Stomach smooth muscle (tissue), 2 donors: ENCODE measurements around the gene ARHGAP40.

ENCODE experiments used
- H3K27ac ChIP-seq: one replicate; pipeline ENCODE4 v1.7.0; 2013; ENCODE audit warnings: mild to moderate bottlenecking, low read length, inconsistent platforms
- H3K27me3 ChIP-seq, 2 donors: one replicate each; pipeline ENCODE4 v1.7.0; 2013; ENCODE audit warnings: low read length in 2 of 2; ENCODE audit not compliant: insufficient read depth in 2 of 2, control insufficient read depth in 1 of 2
- H3K36me3 ChIP-seq, 2 donors: one replicate each; pipeline ENCODE4 v1.7.0; 2013; ENCODE audit warnings: low read length in 2 of 2; ENCODE audit not compliant: control insufficient read depth in 2 of 2, insufficient read depth in 2 of 2
- H3K4me1 ChIP-seq: one replicate; pipeline ENCODE4 v1.7.0; 2013; ENCODE audit warnings: low read length; ENCODE audit not compliant: control insufficient read depth, insufficient read depth
- H3K4me3 ChIP-seq, 2 donors: one replicate each; pipeline ENCODE4 v1.7.0; 2013; ENCODE audit warnings: low read length in 2 of 2
- H3K9ac ChIP-seq, 2 donors: one replicate each; pipeline ENCODE4 v1.7.0; 2013; ENCODE audit warnings: low read length in 2 of 2, mild to moderate bottlenecking in 1 of 2
- H3K9me3 ChIP-seq, 2 donors: one replicate each; pipeline ENCODE4 v1.7.0; 2013; ENCODE audit warnings: low read length in 2 of 2; ENCODE audit not compliant: control insufficient read depth in 2 of 2
- donor health status: healthy.
- donor health status: Pancreatic carcinoma.

Gene ARHGAP40

GRCh38 chr20:38674765-38675133 lies 73.1 kb downstream of the ARHGAP40 start:
- Histone ChIP-seq H3K4me3 (no peak overlapping the region), H3K36me3 (no peaks in the 10 kb centered on the region), H3K27me3 (peaks cover 47 to 50% of the 10 kb centered on the region in 2 donors), H3K9ac (no peak overlapping the region), H3K4me1 (peaks cover 8% of the 10 kb centered on the region), H3K9me3 (no peaks in the 10 kb centered on the region), H3K27ac (no peak overlapping the region)

GRCh38 chr20:38676576-38676975 lies 75.0 kb downstream of the ARHGAP40 start:
- H3K9ac ChIP-seq: no peak overlapping the region
- H3K4me1 ChIP-seq: peaks cover 8% of the 10 kb centered on the region
- no peak overlapping the region for H3K4me3 ChIP-seq
- no peaks in the 10 kb centered on the region for H3K36me3 ChIP-seq
- H3K27me3 ChIP-seq: peaks cover 36 to 37% of the 10 kb centered on the region in 2 donors
- no peak overlapping the region for H3K27ac ChIP-seq
- H3K9me3 ChIP-seq: no peaks in the 10 kb centered on the region

GRCh38 chr20:38680500-38681306 lies 79.1 kb downstream of the ARHGAP40 start:
- Histone ChIP-seq H3K9me3 (no peaks in the 10 kb centered on the region), H3K4me1 (no peaks in the 10 kb centered on the region), H3K36me3 (no peaks in the 10 kb centered on the region), H3K27ac (no peak overlapping the region), H3K9ac (no peak overlapping the region), H3K27me3 (peaks cover 7 to 17% of the 10 kb centered on the region in 2 donors), H3K4me3 (no peak overlapping the region)

GRCh38 chr20:38685271-38685670 lies 83.7 kb downstream of the ARHGAP40 start:
- Histone ChIP-seq H3K27me3 (peaks cover 7 to 15% of the 10 kb centered on the region in 2 donors), H3K9ac (no peak overlapping the region), H3K4me3 (no peak overlapping the region), H3K27ac (no peak overlapping the region), H3K36me3 (no peaks in the 10 kb centered on the region), H3K4me1 (no peaks in the 10 kb centered on the region), H3K9me3 (no peaks in the 10 kb centered on the region)

- H3K9ac ChIP-seq: no peak overlapping the region
- no peaks in the 10 kb centered on the region for H3K4me1 ChIP-seq
- H3K27me3 ChIP-seq: peaks cover 7 to 15% of the 10 kb centered on the region in 2 donors
- H3K27ac ChIP-seq: no peak overlapping the region
- H3K4me3 ChIP-seq: no peak overlapping the region
- H3K36me3 ChIP-seq: no peaks in the 10 kb centered on the region
- H3K9me3 ChIP-seq: no peaks in the 10 kb centered on the region
Measured at GRCh38 chr20:38685853-38686473, 84.4 kb downstream of the ARHGAP40 start.

GRCh38 chr20:38692436-38693411 lies 91.1 kb downstream of the ARHGAP40 start:
- no peaks in the 10 kb centered on the region for H3K36me3 ChIP-seq
- H3K9ac ChIP-seq: no peak overlapping the region
- no peak overlapping the region for H3K27ac ChIP-seq
- no peaks in the 10 kb centered on the region for H3K9me3 ChIP-seq
- H3K27me3 ChIP-seq: peaks cover 0 to 5% of the 10 kb centered on the region in 2 donors
- no peaks in the 10 kb centered on the region for H3K4me1 ChIP-seq
- no peak overlapping the region for H3K4me3 ChIP-seq

- Histone ChIP-seq H3K9ac (no peak overlapping the region), H3K4me1 (no peaks in the 10 kb centered on the region), H3K27me3 (peaks cover 0 to 15% of the 10 kb centered on the region in 2 donors), H3K36me3 (no peaks in the 10 kb centered on the region), H3K9me3 (peaks cover 0 to under 1% of the 10 kb centered on the region in 2 donors), H3K27ac (no peak overlapping the region), H3K4me3 (no peak overlapping the region)
Measured at GRCh38 chr20:38697306-38697705, 95.7 kb downstream of the ARHGAP40 start.

GRCh38 chr20:38698541-38698940 lies 96.9 kb downstream of the ARHGAP40 start:
- H3K4me3 ChIP-seq: no peak overlapping the region
- no peaks in the 10 kb centered on the region for H3K4me1 ChIP-seq
- no peak overlapping the region for H3K27ac ChIP-seq
- H3K9ac ChIP-seq: no peak overlapping the region
- H3K9me3 ChIP-seq: peaks cover 0 to 4% of the 10 kb centered on the region in 2 donors
- H3K36me3 ChIP-seq: no peaks in the 10 kb centered on the region
- peaks cover 3 to 17% of the 10 kb centered on the region in 2 donors for H3K27me3 ChIP-seq

GRCh38 chr20:38700141-38700540 lies 98.5 kb downstream of the ARHGAP40 start:
- H3K27me3 ChIP-seq: peaks cover 3 to 17% of the 10 kb centered on the region in 2 donors
- H3K36me3 ChIP-seq: no peaks in the 10 kb centered on the region
- peaks cover 0 to 4% of the 10 kb centered on the region in 2 donors for H3K9me3 ChIP-seq
- H3K4me3 ChIP-seq: no peak overlapping the region
- H3K9ac ChIP-seq: no peak overlapping the region
- no peaks in the 10 kb centered on the region for H3K4me1 ChIP-seq
- H3K27ac ChIP-seq: no peak overlapping the region
